ENCODE results near the gene LRMDA.

DNA sequence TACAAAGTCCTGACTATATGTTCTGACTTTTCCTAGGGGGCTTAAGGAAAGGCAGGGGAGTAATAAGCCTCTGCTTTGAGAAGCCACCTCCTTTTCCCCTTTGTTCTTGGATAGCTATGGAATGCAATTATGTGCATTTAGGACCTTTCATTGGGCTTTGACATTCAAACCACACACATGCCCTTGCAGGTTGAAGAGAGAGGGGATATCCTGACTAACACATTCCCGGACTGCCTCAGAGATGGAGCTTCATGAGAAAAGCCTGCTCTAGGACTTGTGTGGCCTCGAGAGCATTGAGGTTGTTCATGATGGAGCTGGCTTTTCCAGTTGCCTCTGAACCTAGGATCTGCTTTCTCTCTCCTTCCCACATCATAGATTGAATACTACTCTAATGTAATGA lies 694.5 kb downstream of the LRMDA start:
- TF ChIP-seq, protein P1, sequence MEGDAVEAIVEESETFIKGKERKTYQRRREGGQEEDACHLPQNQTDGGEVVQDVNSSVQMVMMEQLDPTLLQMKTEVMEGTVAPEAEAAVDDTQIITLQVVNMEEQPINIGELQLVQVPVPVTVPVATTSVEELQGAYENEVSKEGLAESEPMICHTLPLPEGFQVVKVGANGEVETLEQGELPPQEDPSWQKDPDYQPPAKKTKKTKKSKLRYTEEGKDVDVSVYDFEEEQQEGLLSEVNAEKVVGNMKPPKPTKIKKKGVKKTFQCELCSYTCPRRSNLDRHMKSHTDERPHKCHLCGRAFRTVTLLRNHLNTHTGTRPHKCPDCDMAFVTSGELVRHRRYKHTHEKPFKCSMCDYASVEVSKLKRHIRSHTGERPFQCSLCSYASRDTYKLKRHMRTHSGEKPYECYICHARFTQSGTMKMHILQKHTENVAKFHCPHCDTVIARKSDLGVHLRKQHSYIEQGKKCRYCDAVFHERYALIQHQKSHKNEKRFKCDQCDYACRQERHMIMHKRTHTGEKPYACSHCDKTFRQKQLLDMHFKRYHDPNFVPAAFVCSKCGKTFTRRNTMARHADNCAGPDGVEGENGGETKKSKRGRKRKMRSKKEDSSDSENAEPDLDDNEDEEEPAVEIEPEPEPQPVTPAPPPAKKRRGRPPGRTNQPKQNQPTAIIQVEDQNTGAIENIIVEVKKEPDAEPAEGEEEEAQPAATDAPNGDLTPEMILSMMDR (IDR thresholded peaks at IDR 0.05) = no peak
- no peak for TF ChIP-seq POLR2A (IDR thresholded peaks at IDR 0.05)
